ENCODE results near the gene SLC22A23.

The SLC22A23 gene

DNA sequence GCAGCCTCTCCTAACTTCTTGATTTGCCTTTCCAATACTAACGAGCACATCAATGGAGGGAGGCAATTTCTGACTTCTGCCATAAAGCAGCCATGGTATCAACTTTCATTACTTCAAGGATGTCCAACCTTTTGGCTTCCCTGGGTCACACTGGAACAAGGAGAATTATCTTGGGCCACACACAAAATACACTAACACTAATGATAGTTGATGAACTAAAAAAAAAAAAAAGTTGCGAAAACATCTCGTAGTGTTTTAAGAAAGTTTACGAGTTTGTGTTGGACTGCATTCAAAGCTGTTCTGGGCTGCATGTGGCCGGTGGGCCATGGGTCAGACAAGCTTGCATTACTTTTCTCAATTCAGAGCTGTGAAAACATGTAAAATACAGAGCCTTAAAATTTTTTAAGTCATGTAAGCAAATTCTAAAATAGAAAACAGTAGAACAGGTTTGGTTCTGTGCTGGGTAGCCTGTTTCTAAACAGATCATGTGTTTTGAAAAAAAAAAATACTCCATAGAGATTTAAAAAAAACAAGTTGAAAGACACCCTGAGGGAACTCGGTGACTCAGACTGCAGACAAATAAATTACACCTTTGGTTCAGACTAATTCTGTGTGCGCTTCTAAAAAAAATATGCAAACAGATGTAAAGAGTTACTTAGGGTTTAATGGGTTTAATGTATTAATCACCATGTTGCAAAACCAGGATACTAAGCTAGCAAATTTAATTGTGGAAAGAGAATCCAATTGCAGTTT is 43.6 kb upstream of the SLC22A23 start:
- H3K4me3 ChIP-seq (ENCODE audit: low read length): no peak overlapping the region
- TF ChIP-seq, protein P1, sequence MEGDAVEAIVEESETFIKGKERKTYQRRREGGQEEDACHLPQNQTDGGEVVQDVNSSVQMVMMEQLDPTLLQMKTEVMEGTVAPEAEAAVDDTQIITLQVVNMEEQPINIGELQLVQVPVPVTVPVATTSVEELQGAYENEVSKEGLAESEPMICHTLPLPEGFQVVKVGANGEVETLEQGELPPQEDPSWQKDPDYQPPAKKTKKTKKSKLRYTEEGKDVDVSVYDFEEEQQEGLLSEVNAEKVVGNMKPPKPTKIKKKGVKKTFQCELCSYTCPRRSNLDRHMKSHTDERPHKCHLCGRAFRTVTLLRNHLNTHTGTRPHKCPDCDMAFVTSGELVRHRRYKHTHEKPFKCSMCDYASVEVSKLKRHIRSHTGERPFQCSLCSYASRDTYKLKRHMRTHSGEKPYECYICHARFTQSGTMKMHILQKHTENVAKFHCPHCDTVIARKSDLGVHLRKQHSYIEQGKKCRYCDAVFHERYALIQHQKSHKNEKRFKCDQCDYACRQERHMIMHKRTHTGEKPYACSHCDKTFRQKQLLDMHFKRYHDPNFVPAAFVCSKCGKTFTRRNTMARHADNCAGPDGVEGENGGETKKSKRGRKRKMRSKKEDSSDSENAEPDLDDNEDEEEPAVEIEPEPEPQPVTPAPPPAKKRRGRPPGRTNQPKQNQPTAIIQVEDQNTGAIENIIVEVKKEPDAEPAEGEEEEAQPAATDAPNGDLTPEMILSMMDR (conservative IDR thresholded peaks at IDR 0.05; ENCODE audit: low read depth, low read length): no peak
- no peak for DNase-seq (ENCODE audit: low read depth)

DNA sequence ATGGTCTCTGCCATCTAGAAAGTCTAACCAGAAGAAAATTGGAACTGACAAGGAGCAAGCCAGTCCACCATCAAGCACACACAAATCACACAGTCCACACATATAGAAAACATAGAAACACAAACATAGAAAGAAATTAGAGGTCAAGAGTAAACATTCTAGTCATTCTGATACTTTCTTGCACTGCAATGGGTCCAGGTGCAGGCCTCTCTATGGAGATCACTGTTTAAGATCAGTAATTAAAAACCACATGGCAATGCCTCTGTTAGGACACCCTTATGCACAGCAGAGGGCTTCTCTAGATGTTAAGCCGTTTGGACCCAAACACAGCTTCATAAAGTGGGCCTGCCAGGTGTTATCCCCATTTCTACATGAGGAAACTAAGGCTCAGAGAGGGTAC is 42.8 kb upstream of the SLC22A23 start:
- TF ChIP-seq, protein P1 (conservative IDR thresholded peaks at IDR 0.05; ENCODE audit: low read depth, low read length): no peak
- H3K4me3 ChIP-seq (ENCODE audit: low read length): no peak overlapping the region
- DNase-seq (ENCODE audit: low read depth): no peak

DNA sequence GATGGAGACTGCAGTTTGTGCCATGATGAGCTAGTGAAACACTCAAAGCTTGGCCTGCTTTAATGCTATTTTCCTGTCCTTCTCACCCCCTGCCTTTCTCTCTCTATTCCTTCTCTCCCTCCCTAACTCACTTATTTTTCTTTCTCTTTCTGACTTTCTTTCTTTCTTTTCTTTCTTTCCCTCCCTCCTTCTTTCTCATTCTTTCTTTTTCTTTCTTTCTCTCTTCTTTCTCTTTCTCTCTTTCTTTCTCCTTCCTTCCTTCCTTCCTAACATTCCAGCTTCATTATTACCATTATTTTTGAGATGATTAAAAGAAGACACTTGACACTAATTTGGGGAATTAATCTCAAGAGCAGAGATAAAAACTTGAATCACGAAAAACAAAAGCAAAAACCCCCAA is 39.5 kb upstream of the SLC22A23 start:
- TF ChIP-seq, protein P1 (conservative IDR thresholded peaks at IDR 0.05; ENCODE audit: low read depth, low read length): no peak
- DNase-seq (ENCODE audit: low read depth): no peak

DNA sequence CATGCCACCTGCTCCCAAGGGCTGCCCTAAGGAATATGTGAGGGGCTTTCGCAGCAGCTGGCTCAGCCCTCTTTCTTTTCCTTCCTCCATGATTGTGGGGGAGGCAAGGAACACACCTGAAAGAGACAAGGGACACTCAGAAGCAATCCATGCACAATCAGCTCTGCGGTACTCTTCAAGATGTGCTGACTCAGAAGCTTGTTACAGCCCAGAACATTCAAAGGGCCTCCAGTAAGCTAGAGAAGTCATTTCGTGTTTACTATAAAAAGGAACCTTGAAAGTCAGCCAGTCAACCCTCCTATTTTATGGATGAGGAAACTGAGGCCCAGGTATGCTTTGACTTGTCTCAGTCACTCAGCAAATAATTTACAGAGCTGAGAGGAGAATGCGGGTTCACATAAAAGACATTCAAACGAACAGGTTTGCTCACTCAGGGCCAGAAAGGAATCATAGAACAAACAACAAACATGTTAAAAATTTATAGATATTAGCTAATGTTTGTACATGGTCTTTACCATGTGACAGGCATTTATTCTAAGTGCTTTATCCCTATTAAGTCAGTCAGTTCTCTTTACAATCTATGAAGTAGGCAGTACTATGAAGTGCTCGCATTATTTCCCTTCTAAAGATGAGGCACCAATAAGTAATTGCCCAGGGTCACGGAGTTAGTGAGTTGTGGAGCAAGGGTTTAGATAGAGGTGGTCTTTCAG is 37.7 kb upstream of the SLC22A23 start:
- TF ChIP-seq, protein P1 (conservative IDR thresholded peaks at IDR 0.05; ENCODE audit: low read depth, low read length): no peak
- no peak overlapping the region for H3K4me3 ChIP-seq (ENCODE audit: low read length)
- DNase-seq (ENCODE audit: low read depth): no peak

More for the DNA sequence above, 39.5 kb upstream of the SLC22A23 start:
- H3K4me3 ChIP-seq (ENCODE audit: low read length): no peak overlapping the region

DNA sequence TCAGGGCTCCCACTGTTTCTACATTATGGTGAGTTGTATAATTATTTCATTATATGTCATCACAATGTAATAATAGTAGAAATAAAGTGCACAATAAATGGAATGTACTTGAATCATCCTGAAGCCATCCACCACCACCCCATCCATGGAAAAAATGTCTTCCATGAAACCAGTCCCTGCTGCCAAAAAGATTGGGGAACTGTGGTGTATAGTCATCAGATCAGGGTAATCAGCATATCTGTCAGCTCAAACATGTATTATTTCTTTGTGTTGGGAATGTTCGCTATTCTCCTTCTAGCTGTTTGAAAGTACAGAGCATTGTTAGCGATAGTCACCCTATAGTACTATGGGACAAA is 33.8 kb upstream of the SLC22A23 start:
- DNase-seq (ENCODE audit: low read depth): no peak
- H3K4me3 ChIP-seq (ENCODE audit: low read length): no peak overlapping the region
- TF ChIP-seq, protein P1 (conservative IDR thresholded peaks at IDR 0.05; ENCODE audit: low read depth, low read length): no peak

DNA sequence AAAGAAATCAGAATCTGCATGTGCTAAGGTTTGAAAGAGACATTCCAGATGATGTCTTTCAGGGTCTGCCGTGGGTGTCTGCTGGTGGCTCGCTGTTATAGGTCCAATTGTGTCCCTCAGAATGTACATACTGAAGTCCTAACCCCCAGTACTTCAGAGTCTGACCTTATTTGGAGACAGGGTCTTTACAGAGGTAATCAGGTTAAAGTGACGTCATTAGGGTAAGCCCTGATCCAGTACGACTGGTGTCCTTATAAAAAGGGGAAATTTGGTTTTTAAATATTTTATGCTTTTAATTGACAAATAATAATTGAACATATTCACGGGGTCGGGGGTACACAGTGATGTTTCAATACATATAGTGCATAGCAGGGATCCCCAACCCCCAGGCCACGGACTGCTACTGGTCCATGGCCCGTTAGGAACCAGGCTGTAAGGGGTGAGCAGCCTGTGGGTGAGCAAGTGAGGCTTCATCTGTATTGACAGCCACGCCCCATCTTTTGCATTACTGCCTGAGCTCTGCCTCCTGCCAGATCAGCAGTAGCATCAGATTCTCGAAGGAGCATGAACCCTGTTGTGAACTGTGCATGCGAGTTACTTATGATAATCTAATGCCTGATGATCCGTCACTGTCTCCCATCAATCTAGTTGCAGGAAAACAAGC is 33.2 kb upstream of the SLC22A23 start:
- TF ChIP-seq, protein P1 (conservative IDR thresholded peaks at IDR 0.05; ENCODE audit: low read depth, low read length): no peak
- no peak overlapping the region for H3K4me3 ChIP-seq (ENCODE audit: low read length)
- no peak for DNase-seq (ENCODE audit: low read depth)

Measured in retinal pigment epithelial cell (primary cell).